Thymus (tissue), 11 donors: ENCODE results near the gene TMEM108. TPM values are rescaled to one million over a fixed set of nuclear protein-coding genes. Genes with fewer than 3 reads are reported as not detected.

Source experiments
- DNase-seq, 9 donors: peaks; one replicate each; pipeline ENCODE4 v3.0.0-alpha.2; 2013; ENCODE audit warnings: low spot score in 9 of 9, low read depth in 6 of 9, missing footprints in 1 of 9
- H3K27ac ChIP-seq, 2 donors: one replicate each; pipeline ENCODE4 v1.5.1; 2013; ENCODE audit warnings: control low read depth in 1 of 2, low read depth in 1 of 2, low read length in 1 of 2, mild to moderate bottlenecking in 1 of 2, moderate library complexity in 1 of 2
- H3K27me3 ChIP-seq, 2 donors: one replicate each; pipeline ENCODE4 v1.5.1; 2013; ENCODE audit warnings: low read length in 1 of 2; ENCODE audit not compliant: control insufficient read depth in 2 of 2, insufficient read depth in 1 of 2
- H3K36me3 ChIP-seq, 2 donors: one replicate each; pipeline ENCODE4 v1.5.1; 2013; ENCODE audit warnings: low read length in 1 of 2, mild to moderate bottlenecking in 1 of 2, moderate library complexity in 1 of 2; ENCODE audit not compliant: control insufficient read depth in 2 of 2, insufficient read depth in 2 of 2
- H3K4me1 ChIP-seq, 2 donors: one replicate each; pipeline ENCODE4 v1.5.1; 2013; ENCODE audit warnings: low read length in 2 of 2; ENCODE audit not compliant: control insufficient read depth in 2 of 2, insufficient read depth in 2 of 2
- H3K4me3 ChIP-seq, 2 donors: one replicate each; pipeline ENCODE4 v1.5.1; 2013; ENCODE audit warnings: low read length in 2 of 2, control low read depth in 1 of 2, mild to moderate bottlenecking in 1 of 2
- H3K9me3 ChIP-seq, 2 donors: one replicate each; pipeline ENCODE4 v1.5.1; 2013; ENCODE audit warnings: low read length in 1 of 2, mild to moderate bottlenecking in 1 of 2; ENCODE audit not compliant: control insufficient read depth in 2 of 2, insufficient read depth in 1 of 2
- WGBS: extraction: QIAGEN DNeasy Blood & Tissue Kit; methylation state at CpG from one replicate; pipeline ENCODE4 v1.1.7; 2013; 5-methylcytosine and 5-hydroxymethylcytosine counted together
- polyA plus RNA-seq: library from polyadenylated mRNA; stranded (reverse); fragments of 200-250 nt; gene quantifications from one replicate; pipeline ENCODE4 v1.2.3, GENCODE V29; 2013
- total RNA-seq: library from RNA; stranded (reverse); fragments of 120-200 nt; gene quantifications from one replicate; pipeline ENCODE4 v1.2.4, GENCODE V29; 2013
- donor health status: healthy.

The TMEM108 gene
- total and polyA plus RNA-seq, 2 donors = 0.33 to 0.50 TPM

GRCh38 chr3:133136114-133137041 lies 98.2 kb downstream of the TMEM108 start:
- no peaks in the 10 kb centered on the region for H3K36me3 ChIP-seq
- H3K4me1 ChIP-seq = no peaks in the 10 kb centered on the region
- H3K4me3 ChIP-seq = no peak overlapping the region
- no peaks in the 10 kb centered on the region for H3K27me3 ChIP-seq
- no peak overlapping the region for H3K27ac ChIP-seq
- 97% methylated on average over 2 of the region's 2 CpGs for WGBS
- no peaks in the 10 kb centered on the region for H3K9me3 ChIP-seq
- DNase-seq = no peak

GRCh38 chr3:133137042-133137996 lies 99.1 kb downstream of the TMEM108 start:
- WGBS = 95% methylated on average over 12 of the region's 12 CpGs
- no peak for DNase-seq
- no peaks in the 10 kb centered on the region for H3K9me3 ChIP-seq

GRCh38 chr3:133138017-133138416 lies 99.8 kb downstream of the TMEM108 start:
- Histone ChIP-seq H3K27me3 (no peaks in the 10 kb centered on the region), H3K4me3 (no peak overlapping the region), H3K27ac (no peak overlapping the region), H3K4me1 (no peaks in the 10 kb centered on the region), H3K9me3 (no peaks in the 10 kb centered on the region), H3K36me3 (no peaks in the 10 kb centered on the region)
- WGBS = 15% methylated on average over 1 of the region's 1 CpG
- DNase-seq = no peak

More at GRCh38 chr3:133137042-133137996, 99.1 kb downstream of the TMEM108 start:
- H3K36me3 ChIP-seq = no peaks in the 10 kb centered on the region
- no peaks in the 10 kb centered on the region for H3K27me3 ChIP-seq
- no peaks in the 10 kb centered on the region for H3K4me1 ChIP-seq
- no peak overlapping the region for H3K4me3 ChIP-seq
- H3K27ac ChIP-seq = no peak overlapping the region

GRCh38 chr3:133152056-133152455 lies 113.9 kb downstream of the TMEM108 start:
- H3K27me3 ChIP-seq = no peaks in the 10 kb centered on the region
- H3K9me3 ChIP-seq = no peaks in the 10 kb centered on the region
- no peaks in the 10 kb centered on the region for H3K4me1 ChIP-seq
- no peak for DNase-seq
- no peak overlapping the region for H3K27ac ChIP-seq
- H3K4me3 ChIP-seq = no peak overlapping the region
- 89% methylated on average over 2 of the region's 2 CpGs for WGBS
- H3K36me3 ChIP-seq = no peaks in the 10 kb centered on the region

GRCh38 chr3:133152681-133153220 lies 114.6 kb downstream of the TMEM108 start:
- Histone ChIP-seq H3K4me1 (no peaks in the 10 kb centered on the region), H3K27me3 (no peaks in the 10 kb centered on the region), H3K27ac (no peak overlapping the region), H3K36me3 (no peaks in the 10 kb centered on the region), H3K4me3 (no peak overlapping the region), H3K9me3 (no peaks in the 10 kb centered on the region)
- no peak for DNase-seq
- WGBS = 72% methylated on average over 2 of the region's 2 CpGs

- no peak overlapping the region for H3K27ac ChIP-seq
- no peaks in the 10 kb centered on the region for H3K36me3 ChIP-seq
- H3K27me3 ChIP-seq = no peaks in the 10 kb centered on the region
- DNase-seq = no peak
- H3K4me1 ChIP-seq = no peaks in the 10 kb centered on the region
- no peak overlapping the region for H3K4me3 ChIP-seq
- no peaks in the 10 kb centered on the region for H3K9me3 ChIP-seq
These were observed 115.2 kb downstream of the TMEM108 start for GRCh38 chr3:133153382-133153781.

GRCh38 chr3:133157716-133158115 lies 119.5 kb downstream of the TMEM108 start:
- Histone ChIP-seq H3K4me3 (no peak overlapping the region), H3K4me1 (no peaks in the 10 kb centered on the region), H3K27me3 (no peaks in the 10 kb centered on the region), H3K9me3 (no peaks in the 10 kb centered on the region), H3K27ac (no peak overlapping the region), H3K36me3 (no peaks in the 10 kb centered on the region)
- DNase-seq = no peak
- WGBS = 80% methylated on average over 2 of the region's 2 CpGs

GRCh38 chr3:133158686-133159085 lies 120.5 kb downstream of the TMEM108 start:
- 96% methylated on average over 1 of the region's 1 CpG for WGBS

More at GRCh38 chr3:133158686-133159085, 120.5 kb downstream of the TMEM108 start:
- Histone ChIP-seq H3K4me3 (no peak overlapping the region), H3K36me3 (no peaks in the 10 kb centered on the region), H3K4me1 (no peaks in the 10 kb centered on the region), H3K27me3 (no peaks in the 10 kb centered on the region), H3K9me3 (no peaks in the 10 kb centered on the region), H3K27ac (no peak overlapping the region)
- DNase-seq = no peak
